Osteoblast (primary cell): Measurements from ENCODE around the gene MAGI1. TPM values are rescaled to one million over a fixed set of nuclear protein-coding genes. Genes with fewer than 3 reads are reported as not detected.
"Not testable (repeated sequence)": the region's sequence is repeated elsewhere in the genome, so short reads cannot be mapped to it uniquely, and the experiment has no call there.

Experiments used
- DNase-seq: peaks from one replicate; pipeline ENCODE4 v3.0.0; 2011; ENCODE audit warnings: low spot score, mixed read lengths; ENCODE audit not compliant: insufficient read length; ENCODE audit errors: missing footprints
- H2AFZ ChIP-seq: 2 replicates; pipeline ENCODE4 v1.6.0; 2011; ENCODE audit warnings: mild to moderate bottlenecking, low read length
- H3K27ac ChIP-seq: 2 replicates; pipeline ENCODE4 v1.5.1; 2011; ENCODE audit warnings: mild to moderate bottlenecking, low read depth, low read length, moderate library complexity
- H3K27me3 ChIP-seq: 2 replicates; pipeline ENCODE4 v1.6.0; 2012; ENCODE audit warnings: mild to moderate bottlenecking, control low read depth, inconsistent platforms, low read length, moderate library complexity; ENCODE audit not compliant: insufficient read depth
- H3K36me3 ChIP-seq: 2 replicates; pipeline ENCODE4 v1.5.1; 2011; ENCODE audit warnings: mild to moderate bottlenecking, low read length, control low read depth, moderate library complexity; ENCODE audit not compliant: insufficient read depth
- H3K4me1 ChIP-seq: 2 replicates; pipeline ENCODE4 v1.5.1; 2011; ENCODE audit warnings: mild to moderate bottlenecking, low read length, control low read depth, moderate library complexity; ENCODE audit not compliant: insufficient read depth
- H3K4me2 ChIP-seq: 2 replicates; pipeline ENCODE4 v1.6.0; 2011; ENCODE audit warnings: mild to moderate bottlenecking, low read length; ENCODE audit not compliant: insufficient read depth
- H3K4me3 ChIP-seq: fragments of 200-600 bp; sonication (generic); 3 replicates; pipeline ENCODE4 v1.5.1; 2012; ENCODE audit warnings: mild to moderate bottlenecking, low read length, inconsistent platforms; ENCODE audit not compliant: insufficient read depth
- H3K79me2 ChIP-seq: 2 replicates; pipeline ENCODE4 v1.6.0; 2012; ENCODE audit warnings: mild to moderate bottlenecking, low read length, control low read depth, inconsistent platforms; ENCODE audit not compliant: insufficient read depth
- H3K9me3 ChIP-seq: 2 replicates; pipeline ENCODE4 v1.5.1; 2011; ENCODE audit warnings: low read depth, low read length, control low read depth
- H4K20me1 ChIP-seq: 2 replicates; pipeline ENCODE4 v1.6.0; 2012; ENCODE audit warnings: mild to moderate bottlenecking, low read length, control low read depth; ENCODE audit not compliant: insufficient read depth
- CTCF ChIP-seq: IDR thresholded peaks from 2 replicates; pipeline ENCODE4 v1.5.1; 2011; ENCODE audit warnings: mild to moderate bottlenecking, low read depth, low read length, moderate library complexity; ENCODE audit errors: extremely low read depth
- total RNA-seq: library from RNA; depleted of rRNA; stranded (reverse); fragments of >200 nt; gene quantifications from 2 replicates; pipeline ENCODE4 v1.2.3, GENCODE V29; 2012

MAGI1 gene
- total RNA-seq, 1 donor, result 66.6 TPM

GRCh38 chr3:65521032-65521431 lies 517.7 kb downstream of the MAGI1 start:
- Histone ChIP-seq H3K4me1 (no peaks in the 10 kb centered on the region), H4K20me1 (peaks cover 49% of the 10 kb centered on the region), H3K4me2 (no peak overlapping the region), H3K27me3 (no peaks in the 10 kb centered on the region), H3K9me3 (no peaks in the 10 kb centered on the region), H2AFZ (no peak overlapping the region), H3K27ac (no peak overlapping the region), H3K4me3 (no peak overlapping the region), H3K79me2 (peaks cover 28% of the 10 kb centered on the region), H3K36me3 (no peaks in the 10 kb centered on the region)
- no peak for TF ChIP-seq CTCF
- DNase-seq, result no peak

DNA sequence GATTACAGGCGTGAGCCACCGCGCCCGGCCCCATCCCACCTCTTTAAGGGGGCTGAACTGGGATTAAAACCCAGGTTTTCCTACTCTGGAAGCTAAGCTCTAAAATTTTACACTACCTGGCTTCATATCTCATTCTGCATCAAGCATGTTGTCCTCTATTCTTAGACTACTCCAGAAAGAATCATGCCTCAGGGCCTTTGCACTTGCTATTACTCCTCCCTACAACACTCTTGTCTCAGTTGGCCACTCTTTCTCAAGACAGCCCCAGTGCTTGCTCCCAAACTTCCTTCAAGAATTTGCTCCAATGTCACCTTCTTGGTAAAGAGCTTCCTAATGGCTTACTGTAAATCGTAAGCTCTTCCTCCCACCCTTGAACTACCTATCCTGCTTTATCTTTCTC lies 521.7 kb downstream of the MAGI1 start:
- H3K27me3 ChIP-seq, result no peaks in the 10 kb centered on the region
- H3K36me3 ChIP-seq, result no peaks in the 10 kb centered on the region
- peaks cover 33% of the 10 kb centered on the region for H4K20me1 ChIP-seq
- no peak overlapping the region for H2AFZ ChIP-seq
- DNase-seq, result peak; percentile 53
- H3K4me2 ChIP-seq, result no peak overlapping the region
- no peak overlapping the region for H3K4me3 ChIP-seq
- H3K27ac ChIP-seq, result no peak overlapping the region
- H3K9me3 ChIP-seq, result no peaks in the 10 kb centered on the region
- TF ChIP-seq CTCF, result no peak
- peaks cover 12% of the 10 kb centered on the region for H3K79me2 ChIP-seq
- H3K4me1 ChIP-seq, result no peaks in the 10 kb centered on the region

- not testable (repeated sequence) for H3K9me3 ChIP-seq, H3K79me2 ChIP-seq, H3K27ac ChIP-seq, H3K4me1 ChIP-seq, DNase-seq, H3K4me3 ChIP-seq, H3K36me3 ChIP-seq, H3K4me2 ChIP-seq, H2AFZ ChIP-seq, H3K27me3 ChIP-seq
- H4K20me1 ChIP-seq, result peaks cover 13% of the 10 kb centered on the region
Observed at GRCh38 chr3:65514317-65514716, 524.4 kb downstream of the MAGI1 start.

GRCh38 chr3:65509423-65509794 lies 529.3 kb downstream of the MAGI1 start:
- not testable (repeated sequence) for H3K4me3 ChIP-seq, H3K9me3 ChIP-seq, H3K4me1 ChIP-seq, H3K27me3 ChIP-seq, H3K4me2 ChIP-seq, H3K27ac ChIP-seq, H2AFZ ChIP-seq, DNase-seq, H3K36me3 ChIP-seq
- peaks cover 22% of the 10 kb centered on the region for H4K20me1 ChIP-seq
- H3K79me2 ChIP-seq, result peaks cover 12% of the 10 kb centered on the region

DNA sequence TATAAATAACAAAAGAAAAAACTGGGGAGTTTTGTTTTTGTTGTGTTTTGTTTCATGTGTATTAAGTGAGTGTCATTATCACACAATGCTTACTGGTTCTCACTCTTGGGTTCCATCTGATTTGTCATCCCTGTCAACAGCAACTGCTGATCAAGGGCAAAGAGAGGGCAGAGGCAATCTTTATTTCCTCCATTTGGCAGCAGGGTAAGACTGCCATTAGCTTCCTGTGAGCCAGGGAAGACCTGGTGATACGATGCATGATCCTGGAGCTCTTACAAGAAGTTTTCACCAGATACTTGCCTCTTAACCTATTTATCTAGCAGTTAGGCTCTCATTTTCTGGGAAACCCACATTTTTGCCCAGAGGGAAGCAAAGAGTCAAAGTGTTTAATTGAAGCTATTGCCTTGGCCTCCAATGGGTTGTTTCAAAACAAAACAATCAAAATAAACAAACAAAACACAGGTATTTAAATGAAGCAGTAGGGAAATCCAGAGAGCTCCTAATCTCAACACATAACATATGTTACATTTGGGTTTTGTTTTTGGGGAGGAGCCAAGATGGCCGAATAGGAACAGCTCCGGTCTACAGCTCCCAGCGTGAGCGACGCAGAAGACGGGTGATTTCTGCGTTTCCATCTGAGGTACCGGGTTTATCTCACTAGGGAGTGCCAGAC lies 529.8 kb downstream of the MAGI1 start:
- Histone ChIP-seq H2AFZ (no peak overlapping the region), H3K4me3 (no peak overlapping the region), H3K27me3 (no peaks in the 10 kb centered on the region), H4K20me1 (peaks cover 27% of the 10 kb centered on the region), H3K36me3 (no peaks in the 10 kb centered on the region), H3K79me2 (peaks cover 14% of the 10 kb centered on the region), H3K4me1 (no peaks in the 10 kb centered on the region), H3K4me2 (no peak overlapping the region), H3K27ac (no peak overlapping the region), H3K9me3 (no peaks in the 10 kb centered on the region)
- no peak for TF ChIP-seq CTCF
- DNase-seq, result no peak
